Body of pancreas (tissue), 4 donors: ENCODE results near the gene AFP.

Experiments
- POLR2A ChIP-seq, 3 donors: fragments of 450-650 bp; IDR thresholded peaks; one replicate each; pipeline ENCODE4 v1.6.1; 2016; ENCODE audit warnings: antibody characterized with exemption in 3 of 3, mild to moderate bottlenecking in 2 of 3
- TF ChIP-seq, protein P1 (sequence below), 7 experiments: fragments of 450-650 bp in 4 of 7; fragments of 200-600 bp in 3 of 7; sonication (generic) in 3 of 7; IDR thresholded peaks; one replicate each; pipeline ENCODE4 v1.5.1; 2016 to 2019; ENCODE audit warnings: antibody characterized with exemption in 7 of 7

DNA sequence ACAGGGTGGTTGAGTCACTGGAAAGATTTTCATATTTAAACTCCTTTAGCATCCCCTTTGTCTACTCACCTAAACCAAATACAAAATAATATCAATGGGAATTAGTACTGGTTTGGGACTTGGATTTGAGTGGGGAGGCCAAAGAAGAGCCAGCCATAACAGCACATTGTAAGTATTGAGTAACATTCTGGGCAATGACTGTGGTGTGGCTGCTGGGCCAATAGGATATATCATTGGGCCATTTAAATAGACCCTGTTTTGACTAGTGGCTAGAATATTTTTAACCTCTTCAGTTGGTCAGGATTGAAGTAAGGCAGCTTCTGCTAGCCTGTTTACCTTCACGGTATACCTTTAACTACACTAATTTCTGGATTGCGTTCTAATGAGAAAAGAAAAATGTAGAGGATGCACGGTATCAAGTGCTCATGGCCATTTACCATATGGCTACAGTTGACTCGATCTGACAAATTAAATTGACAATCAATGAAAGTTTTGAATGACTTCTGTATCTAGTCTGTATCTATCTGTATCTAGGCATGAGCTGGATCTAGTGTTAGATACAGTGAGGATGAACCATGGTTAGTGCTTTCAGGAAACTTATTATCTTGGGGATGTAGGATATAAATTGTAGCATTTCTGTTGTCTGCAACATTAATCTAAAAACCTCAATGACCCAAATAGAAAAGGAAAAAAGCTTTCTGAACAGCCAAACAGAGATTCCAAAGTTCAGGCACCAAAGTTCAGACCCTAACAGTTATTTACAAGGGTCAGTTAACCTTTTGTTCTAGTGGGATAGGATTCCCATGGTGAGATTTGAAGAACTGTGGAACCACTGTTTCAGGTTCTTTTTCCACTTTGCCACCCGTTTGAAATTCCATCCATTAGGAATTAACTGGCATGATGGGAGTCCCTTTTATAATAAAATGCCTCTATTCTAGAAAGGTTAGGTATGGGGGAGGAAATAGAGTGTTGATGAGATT lies 38.7 kb upstream of the AFP start:
- TF ChIP-seq, protein P1, sequence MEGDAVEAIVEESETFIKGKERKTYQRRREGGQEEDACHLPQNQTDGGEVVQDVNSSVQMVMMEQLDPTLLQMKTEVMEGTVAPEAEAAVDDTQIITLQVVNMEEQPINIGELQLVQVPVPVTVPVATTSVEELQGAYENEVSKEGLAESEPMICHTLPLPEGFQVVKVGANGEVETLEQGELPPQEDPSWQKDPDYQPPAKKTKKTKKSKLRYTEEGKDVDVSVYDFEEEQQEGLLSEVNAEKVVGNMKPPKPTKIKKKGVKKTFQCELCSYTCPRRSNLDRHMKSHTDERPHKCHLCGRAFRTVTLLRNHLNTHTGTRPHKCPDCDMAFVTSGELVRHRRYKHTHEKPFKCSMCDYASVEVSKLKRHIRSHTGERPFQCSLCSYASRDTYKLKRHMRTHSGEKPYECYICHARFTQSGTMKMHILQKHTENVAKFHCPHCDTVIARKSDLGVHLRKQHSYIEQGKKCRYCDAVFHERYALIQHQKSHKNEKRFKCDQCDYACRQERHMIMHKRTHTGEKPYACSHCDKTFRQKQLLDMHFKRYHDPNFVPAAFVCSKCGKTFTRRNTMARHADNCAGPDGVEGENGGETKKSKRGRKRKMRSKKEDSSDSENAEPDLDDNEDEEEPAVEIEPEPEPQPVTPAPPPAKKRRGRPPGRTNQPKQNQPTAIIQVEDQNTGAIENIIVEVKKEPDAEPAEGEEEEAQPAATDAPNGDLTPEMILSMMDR (IDR thresholded peaks at IDR 0.05) = no peak
- no peak for TF ChIP-seq POLR2A (IDR thresholded peaks at IDR 0.05)
